Pons (tissue), 1 donor: Measurements from ENCODE around the gene VDAC1.
"Not testable (repeated sequence)": the region's sequence is repeated elsewhere in the genome, so short reads cannot be mapped to it uniquely, and the experiment has no call there.

Experiments used
- DNase-seq: peaks from one replicate; pipeline ENCODE4 v3.0.0-alpha.2; 2016; ENCODE audit warnings: low spot score

The VDAC1 gene

GRCh38 chr5:134004626-134005416 lies at the start of gene VDAC1:
VDAC1 (minus strand) TSS chr5:134004975; CDS start chr5:133993012, 11,963 bp downstream.
- peak; percentile 65 for DNase-seq

- peak; percentile 74 for DNase-seq
Measured at GRCh38 chr5:134053840-134054338, 49.1 kb upstream of the VDAC1 start.

- no peak for DNase-seq
Measured at GRCh38 chr5:134053314-134053839, 48.6 kb upstream of the VDAC1 start.

GRCh38 chr5:134051305-134051704 lies 46.5 kb upstream of the VDAC1 start:
- DNase-seq: no peak

GRCh38 chr5:134048864-134049263 lies 44.1 kb upstream of the VDAC1 start:
- DNase-seq: no peak

GRCh38 chr5:134047687-134048056 lies 42.9 kb upstream of the VDAC1 start:
- no peak for DNase-seq

- peak; percentile 53 for DNase-seq
Measured at GRCh38 chr5:134046801-134047686, 42.3 kb upstream of the VDAC1 start.

- no peak for DNase-seq
Measured at GRCh38 chr5:134046330-134046729, 41.6 kb upstream of the VDAC1 start.

- no peak for DNase-seq
Measured at GRCh38 chr5:134043793-134044792, 39.3 kb upstream of the VDAC1 start.

GRCh38 chr5:134041570-134042411 lies 37.0 kb upstream of the VDAC1 start:
- no peak for DNase-seq

GRCh38 chr5:134038138-134038537 lies 33.4 kb upstream of the VDAC1 start:
- DNase-seq: no peak

GRCh38 chr5:134037160-134037559 lies 32.4 kb upstream of the VDAC1 start:
- no peak for DNase-seq

- no peak for DNase-seq
Measured at GRCh38 chr5:134034326-134034725, 29.6 kb upstream of the VDAC1 start.

GRCh38 chr5:134030303-134030964 lies 25.7 kb upstream of the VDAC1 start:
- not testable (repeated sequence) for DNase-seq

GRCh38 chr5:134029156-134029555 lies 24.4 kb upstream of the VDAC1 start:
- DNase-seq: no peak

GRCh38 chr5:134028496-134028895 lies 23.7 kb upstream of the VDAC1 start:
- no peak for DNase-seq

- DNase-seq: no peak
Measured at GRCh38 chr5:134027288-134027615, 22.5 kb upstream of the VDAC1 start.

- DNase-seq: no peak
Measured at GRCh38 chr5:134026521-134027287, 21.9 kb upstream of the VDAC1 start.

- no peak for DNase-seq
Measured at GRCh38 chr5:134025786-134026185, 21.0 kb upstream of the VDAC1 start.
